Measurements from ENCODE around the gene UBL3.

- no peak for TF ChIP-seq CTCF (IDR thresholded peaks at IDR 0.05)
- no peak for TF ChIP-seq POLR2A (IDR thresholded peaks at IDR 0.05)
Measured at GRCh38 chr13:29878101-29878500, 27.7 kb upstream of the UBL3 start.
